Activated T-cell treated with anti-CD3 and anti-CD28 coated beads for 4 hours (primary cell): ENCODE results near the gene LRBA.
"Not testable (repeated sequence)": the region's sequence is repeated elsewhere in the genome, so short reads cannot be mapped to it uniquely, and the experiment has no call there.

ENCODE experiments used
- DNase-seq: peaks from one replicate; pipeline ENCODE4 v3.0.0-alpha.2; 2020

LRBA gene

GRCh38 chr4:150547154-150547838 is 467.8 kb downstream of the LRBA start:
- DNase-seq: no peak

- no peak for DNase-seq
These were observed 468.8 kb downstream of the LRBA start for GRCh38 chr4:150546286-150546685.

DNA sequence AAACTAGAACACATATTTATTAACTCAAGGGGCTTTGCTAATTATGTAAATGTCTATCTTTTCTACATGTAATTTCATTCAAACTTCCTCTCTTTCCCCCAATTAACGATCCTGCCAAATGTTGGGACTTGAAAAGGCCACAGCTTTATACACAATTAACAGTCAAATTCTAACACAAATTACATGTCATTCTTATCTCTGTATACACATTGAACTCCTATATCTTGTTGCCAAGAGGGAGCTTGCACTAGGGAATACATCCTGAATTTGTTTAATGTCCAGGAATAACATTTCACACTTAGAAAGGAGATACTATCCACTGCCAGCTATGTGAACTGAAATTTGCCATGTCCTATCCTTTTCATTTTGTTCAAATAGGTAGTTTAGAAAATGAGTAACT is 472.0 kb downstream of the LRBA start:
- no peak for DNase-seq

GRCh38 chr4:150541681-150542080 is 473.4 kb downstream of the LRBA start:
- no peak for DNase-seq

DNA sequence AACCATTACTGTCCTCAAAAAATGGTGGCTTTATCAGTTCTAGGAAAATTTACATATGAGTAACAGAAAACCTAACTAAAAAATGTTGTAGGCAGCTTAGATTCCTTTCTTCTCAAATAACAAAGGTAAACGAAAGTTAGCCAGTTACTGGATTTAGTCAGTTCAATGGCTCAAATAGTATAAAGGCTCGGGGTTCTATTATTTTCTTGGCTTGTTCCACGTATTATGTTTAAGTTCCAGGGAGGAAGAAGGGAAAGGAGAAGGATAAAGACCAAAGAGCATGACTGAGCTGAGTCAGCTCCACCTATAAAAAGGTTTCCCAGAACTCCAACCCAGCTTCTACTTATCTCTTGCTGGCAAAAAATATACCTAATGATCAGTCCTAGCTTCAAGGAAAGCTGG is 474.1 kb downstream of the LRBA start:
- no peak for DNase-seq

DNA sequence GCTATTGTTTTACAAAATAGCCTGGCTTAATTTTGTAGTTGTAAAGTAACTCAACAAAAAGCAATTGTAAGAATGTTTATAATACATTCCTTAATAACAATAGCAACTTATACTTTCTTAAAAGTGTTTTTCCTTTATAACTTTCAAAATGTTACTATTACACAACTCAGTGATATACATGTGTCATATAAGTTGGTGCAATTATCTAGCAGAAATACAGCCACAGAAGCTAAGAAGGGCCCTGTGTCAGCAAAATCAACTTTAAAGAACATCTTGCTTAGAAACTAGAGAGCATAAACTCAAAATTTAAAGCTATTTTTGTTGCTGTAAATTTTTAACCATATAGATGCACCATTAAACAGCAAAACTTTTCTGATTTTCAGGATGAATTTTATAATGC is 474.5 kb downstream of the LRBA start:
- DNase-seq: no peak

- DNase-seq: not testable (repeated sequence)
These were observed 477.2 kb downstream of the LRBA start for GRCh38 chr4:150537911-150538310.

DNA sequence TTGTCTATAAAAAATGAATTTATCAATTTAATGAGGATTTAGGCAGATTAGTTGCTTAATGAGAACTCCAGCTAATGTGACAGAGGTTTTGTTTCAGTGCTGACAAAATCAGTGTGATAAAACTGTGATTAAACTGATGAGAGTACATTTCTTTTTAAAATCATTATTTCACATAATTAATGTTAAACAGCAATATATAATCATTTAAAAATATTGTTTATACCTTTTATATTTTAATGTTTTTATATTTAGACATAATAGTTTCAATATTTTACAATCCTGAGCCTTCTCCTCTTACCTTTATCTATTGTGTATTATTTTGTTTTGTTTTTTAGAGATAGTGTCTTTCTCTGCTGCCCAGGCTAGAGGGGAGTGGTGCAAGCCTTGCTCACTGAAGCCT is 480.3 kb downstream of the LRBA start:
- no peak for DNase-seq

- no peak for DNase-seq
These were observed 481.4 kb downstream of the LRBA start for GRCh38 chr4:150533673-150534072.

- DNase-seq: no peak
These were observed 489.7 kb downstream of the LRBA start for GRCh38 chr4:150525321-150525868.

- no peak for DNase-seq
These were observed 496.5 kb downstream of the LRBA start for GRCh38 chr4:150518559-150518958.

GRCh38 chr4:150515135-150515534 is 499.9 kb downstream of the LRBA start:
- no peak for DNase-seq

- DNase-seq: no peak
These were observed 500.4 kb downstream of the LRBA start for GRCh38 chr4:150514709-150515108.

- no peak for DNase-seq
These were observed 504.8 kb downstream of the LRBA start for GRCh38 chr4:150510176-150510865.

DNA sequence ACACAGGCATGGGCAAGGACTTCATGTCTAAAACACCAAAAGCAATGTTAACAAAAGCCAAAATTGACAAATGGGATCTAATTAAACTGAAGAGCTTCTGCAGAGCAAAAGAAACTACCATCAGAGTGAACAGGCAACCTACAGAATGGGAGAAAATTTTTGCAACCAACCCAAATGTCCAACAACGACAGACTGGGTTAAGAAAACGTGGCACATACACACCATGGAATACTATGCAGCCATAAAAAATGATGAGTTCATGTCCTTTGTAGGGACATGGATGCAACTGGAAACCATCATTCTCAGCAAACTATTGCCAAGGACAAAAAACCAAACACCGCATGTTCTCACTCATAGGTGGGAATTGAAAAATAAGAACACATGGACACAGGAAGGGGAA is 507.4 kb downstream of the LRBA start:
- not testable (repeated sequence) for DNase-seq

DNA sequence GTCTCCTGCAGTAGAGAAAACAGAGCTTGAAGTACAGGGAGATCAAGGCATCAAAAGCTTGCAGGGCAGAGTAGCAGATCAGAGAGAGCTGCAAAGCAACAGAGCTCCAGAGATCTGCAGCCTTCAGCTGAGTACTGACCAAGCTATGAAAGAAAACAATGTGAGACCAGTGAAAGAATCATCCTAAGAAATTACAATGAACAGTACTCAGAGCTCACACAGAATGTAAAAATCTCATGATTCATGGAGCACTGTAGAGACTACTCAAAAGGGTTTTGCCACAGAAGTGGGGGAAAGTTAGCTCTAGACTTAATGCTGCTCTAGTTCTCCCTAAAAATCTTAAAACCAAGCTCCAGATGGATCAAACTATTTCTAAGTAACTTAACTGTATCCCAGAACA is 513.1 kb downstream of the LRBA start:
- no peak for DNase-seq

DNA sequence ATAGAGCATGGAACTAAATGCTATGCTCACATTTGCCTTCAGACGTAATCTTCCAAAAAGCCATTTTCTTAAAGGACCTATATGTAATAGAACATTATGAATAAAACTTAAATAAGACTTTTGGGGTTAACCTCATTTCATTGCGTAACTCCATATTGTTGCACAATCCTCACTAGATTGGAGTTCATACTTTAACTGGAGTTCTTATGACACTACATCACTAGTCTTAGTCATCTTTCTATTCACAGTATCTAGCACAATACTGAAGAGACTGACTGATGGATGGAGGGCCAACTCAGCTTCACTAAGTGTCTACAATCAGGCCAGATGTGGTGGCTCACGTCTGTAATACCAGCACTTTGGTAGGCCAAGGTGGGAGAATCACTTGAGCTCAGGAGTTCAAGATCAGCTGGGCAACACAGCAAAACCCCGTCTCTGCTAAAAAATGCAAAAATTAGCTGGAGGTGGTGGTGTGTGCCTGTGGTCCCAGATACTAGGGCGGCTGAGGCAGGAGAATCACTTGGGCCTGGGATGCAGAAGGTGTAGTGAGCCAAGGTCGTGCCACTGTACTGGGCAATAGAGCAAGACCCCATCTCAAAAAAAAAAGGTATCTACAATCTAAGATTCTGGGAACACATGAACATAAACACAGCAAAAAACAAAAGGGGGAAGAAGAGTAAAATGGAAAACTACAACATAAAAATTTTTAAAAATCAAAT is 513.9 kb downstream of the LRBA start:
- DNase-seq: no peak

- no peak for DNase-seq
These were observed 517.5 kb downstream of the LRBA start for GRCh38 chr4:150497612-150498011.

GRCh38 chr4:150495550-150495949 is 519.5 kb downstream of the LRBA start:
- DNase-seq: no peak

- DNase-seq: no peak
These were observed 521.2 kb downstream of the LRBA start for GRCh38 chr4:150493851-150494250.

DNA sequence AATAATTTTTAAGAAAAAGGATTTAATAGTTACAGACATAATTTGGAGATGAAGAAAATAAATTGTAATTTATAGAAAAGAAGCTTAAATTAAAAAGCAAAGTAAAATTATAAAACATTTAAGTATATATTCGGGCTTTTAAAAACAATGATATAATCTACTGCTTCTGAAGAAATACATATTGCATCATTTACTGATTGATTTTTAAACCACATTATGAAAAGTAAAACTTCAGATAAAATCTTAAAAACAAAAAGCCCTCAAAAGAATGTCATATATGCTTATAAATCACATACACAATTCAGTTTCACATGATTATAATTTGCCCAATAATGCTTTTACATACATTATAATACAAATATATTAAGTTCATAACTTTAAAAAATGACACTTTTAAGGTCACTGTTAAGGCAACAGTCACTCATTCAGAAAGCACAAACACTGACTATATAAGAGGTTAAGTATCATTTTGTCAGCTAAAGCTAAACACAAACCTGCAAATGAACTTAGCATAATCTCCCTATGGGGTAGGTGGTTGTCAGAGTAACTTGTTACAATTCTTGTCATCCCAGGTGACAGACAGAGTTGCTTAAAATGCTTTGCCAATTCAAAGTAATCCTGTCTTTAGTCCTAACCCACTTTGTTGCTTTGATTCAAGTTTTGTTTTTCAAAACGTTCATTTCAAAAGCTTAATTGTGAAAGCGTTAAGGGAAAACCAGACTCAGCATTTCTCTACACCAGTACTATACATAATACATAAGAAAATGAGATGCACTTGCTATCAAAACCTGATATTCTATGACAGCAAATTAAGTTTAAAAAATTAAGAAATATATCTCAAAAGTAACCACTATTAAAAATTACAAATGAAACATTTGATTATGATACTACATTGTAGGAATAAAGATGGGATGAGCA is 523.7 kb downstream of the LRBA start:
- DNase-seq: no peak

GRCh38 chr4:150482581-150482980 is 532.5 kb downstream of the LRBA start:
- no peak for DNase-seq

DNA sequence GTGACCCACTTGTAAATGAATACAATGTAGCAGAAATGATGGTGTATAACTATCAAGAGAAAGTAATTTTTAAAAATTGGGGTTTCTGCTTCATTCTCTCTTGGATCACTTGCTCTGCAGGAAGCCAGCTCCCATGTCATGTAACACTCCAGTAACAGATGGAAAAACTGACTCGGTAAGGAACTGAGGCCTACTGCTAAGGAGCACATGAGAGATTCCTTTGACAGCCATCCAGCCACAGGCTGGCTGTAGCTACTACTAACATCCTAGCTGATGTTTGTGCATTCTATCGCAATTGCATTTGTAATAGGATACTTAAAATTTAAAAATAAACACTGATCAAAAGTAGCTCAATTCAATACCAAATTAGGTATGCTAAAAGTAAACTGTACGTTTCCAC is 535.4 kb downstream of the LRBA start:
- no peak for DNase-seq
